GM19463 (cell line): ENCODE results near the gene RITA1.
A peak's percentile ranks its signal among the peaks of the same experiment; 100 is the strongest.

ENCODE experiments used
- ATAC-seq: cut with Tn5 transposase; IDR thresholded peaks from one replicate; pipeline ENCODE4 v1.9.1; 2021; ENCODE audit warnings: mild to moderate bottlenecking, moderate library complexity; ENCODE audit not compliant: unreplicated experiment

RITA1 gene

DNA sequence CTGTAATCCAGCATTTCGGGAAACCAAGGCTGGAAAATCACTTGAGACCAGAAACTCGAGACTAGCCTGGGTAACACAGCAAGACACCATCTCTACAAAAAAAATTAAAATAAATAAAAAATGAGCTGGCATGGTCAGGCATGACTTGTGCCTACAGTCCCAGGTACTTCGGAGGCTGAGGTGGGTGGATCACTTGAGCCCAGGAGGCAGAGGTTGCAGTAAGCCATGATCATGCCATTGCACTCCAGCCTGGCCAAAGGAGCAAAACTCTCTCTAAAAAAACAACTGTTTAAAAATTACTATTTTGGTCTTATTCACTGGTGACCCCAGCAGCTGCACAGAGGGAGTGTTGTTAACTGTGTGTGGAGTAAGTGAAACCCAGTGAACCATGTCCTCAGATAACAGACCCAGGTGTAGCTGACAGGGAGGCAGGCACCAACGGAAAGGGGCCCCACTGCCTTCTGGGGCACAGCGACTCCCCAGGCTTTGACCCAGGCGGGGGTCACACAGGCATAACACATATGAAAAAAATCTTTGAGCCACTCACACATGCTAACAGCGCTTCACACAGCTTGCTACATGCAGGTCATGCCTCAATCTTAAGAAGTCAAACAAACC is 12.3 kb upstream of the RITA1 start:
- peak; percentile 84 for ATAC-seq

DNA sequence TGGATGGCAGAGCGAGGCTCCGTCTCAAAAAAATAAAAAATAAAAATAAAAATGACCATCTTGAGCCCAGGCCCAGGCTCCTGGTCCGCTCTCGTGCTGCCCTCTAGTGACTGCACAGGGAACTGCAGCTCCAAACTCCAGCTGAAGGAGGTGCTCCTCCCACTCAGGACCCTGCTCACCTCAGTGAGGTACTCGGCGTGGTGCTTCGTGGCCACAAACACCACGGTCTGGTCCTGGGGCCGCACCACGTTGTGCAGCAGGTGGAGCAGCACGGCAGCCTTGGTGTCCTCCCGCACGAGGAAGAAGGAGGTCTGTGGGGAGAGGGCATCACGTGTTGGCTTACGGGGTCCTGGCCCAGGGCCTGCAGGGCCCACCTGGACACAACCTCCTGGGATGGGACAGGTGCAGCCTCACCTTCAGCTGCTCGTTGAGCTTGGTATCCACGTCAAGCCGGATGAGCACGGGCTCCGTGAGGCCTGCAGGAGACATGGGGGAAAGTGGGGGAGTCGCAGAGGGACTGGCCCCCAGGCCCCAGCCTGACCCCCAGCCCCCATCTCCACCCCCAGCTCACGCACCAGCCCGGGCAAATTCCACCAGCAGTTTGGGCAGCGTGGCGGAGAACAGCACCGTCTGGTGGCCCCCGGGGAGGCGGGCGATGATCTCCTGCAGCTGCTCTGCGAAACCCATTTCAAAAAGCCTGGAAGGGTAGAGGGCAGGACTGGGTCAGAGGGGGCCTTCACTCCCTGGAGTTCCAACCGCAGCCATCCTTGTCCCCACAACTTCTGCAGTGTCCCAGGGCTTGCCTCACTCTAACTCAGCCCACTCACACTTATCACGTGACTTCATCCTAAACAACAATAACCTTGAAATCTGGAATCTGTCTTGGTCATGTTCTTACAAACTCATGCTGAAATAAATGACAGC is 10.8 kb upstream of the RITA1 start:
- ATAC-seq = no peak

DNA sequence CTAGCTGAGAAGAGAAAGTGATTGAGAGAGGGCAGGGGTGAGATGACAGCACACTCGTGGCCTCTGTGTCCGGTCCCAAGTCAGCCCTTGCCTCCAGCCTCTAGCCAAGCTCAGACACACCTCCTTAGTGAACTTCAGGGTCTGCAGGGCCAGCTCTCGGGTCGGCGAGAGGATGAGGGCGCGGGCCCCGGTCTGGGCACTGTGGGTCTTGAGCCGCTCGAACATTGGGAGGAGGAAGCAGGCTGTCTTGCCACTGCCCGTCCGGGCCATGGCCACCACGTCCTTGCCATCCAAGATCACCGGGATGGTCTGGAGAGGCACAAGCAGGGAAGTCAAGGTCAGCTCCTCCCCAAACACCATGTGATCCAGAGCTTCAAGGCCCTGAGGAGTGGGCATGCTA is 6.5 kb upstream of the RITA1 start:
- ATAC-seq = no peak

DNA sequence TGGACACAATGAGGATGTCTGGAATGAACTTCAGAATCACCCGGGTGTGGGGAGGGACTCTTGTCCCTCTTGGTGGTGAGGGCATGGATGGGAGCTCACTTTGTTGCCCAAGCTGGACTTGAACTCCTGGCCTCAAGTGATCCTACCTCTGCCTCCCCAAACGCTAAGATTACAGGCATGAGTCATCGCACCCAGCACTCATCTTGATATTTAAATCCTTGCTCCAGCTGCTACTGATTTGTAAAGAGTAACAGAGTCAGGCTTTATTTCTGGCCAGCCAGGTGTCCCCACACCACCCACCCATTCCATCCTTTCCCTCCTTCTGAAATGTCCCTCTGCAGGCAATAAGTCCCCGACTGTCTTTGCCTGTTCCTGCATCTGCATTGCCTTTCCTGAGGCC is 5.2 kb upstream of the RITA1 start:
- ATAC-seq = no peak

DNA sequence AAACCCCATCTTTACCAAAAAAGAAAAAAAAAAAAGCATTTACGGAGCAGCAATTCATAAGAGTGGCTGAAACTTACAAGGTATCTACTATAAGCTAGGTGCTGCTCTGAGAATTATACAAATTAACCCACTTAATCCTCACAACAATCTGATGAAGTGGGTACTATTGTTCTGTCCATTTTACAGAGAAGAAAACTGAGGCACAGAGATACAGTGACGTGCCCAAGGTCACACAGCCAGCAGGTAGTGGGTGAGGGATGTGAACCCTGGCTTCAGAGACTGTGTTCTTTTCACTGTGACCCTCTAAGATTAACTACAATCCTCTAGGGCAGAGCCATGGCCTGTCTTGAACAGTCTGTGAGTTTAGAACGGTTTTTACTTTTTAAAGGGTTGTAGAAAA is 3.5 kb upstream of the RITA1 start:
- ATAC-seq = no peak

DNA sequence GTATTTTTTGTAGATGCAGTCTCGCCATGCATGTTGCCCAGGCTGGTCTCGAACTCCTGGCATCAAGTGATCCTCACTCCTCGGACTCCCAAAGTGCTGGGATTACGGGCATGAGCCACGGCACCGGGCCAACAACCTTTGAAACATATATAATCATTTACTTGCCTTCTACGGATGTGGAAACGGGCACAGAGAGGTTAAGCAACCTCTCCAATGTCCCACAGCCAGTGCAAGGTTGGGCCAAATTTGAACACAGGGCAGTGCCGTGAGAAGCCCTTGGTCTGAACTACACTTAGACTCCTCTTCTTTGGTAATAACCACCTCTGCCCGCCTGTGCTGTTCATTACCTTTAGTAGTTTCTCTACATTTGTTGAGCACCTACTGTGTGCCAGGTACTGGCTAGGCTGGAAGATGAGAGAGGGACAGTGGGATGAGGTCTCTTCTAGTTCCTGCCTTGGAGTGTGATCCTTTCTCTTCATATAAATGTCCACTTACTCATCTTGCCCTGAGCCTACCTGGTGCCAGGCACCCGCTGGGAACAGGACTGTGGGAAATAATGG is 2.4 kb upstream of the RITA1 start:
- ATAC-seq = no peak

DNA sequence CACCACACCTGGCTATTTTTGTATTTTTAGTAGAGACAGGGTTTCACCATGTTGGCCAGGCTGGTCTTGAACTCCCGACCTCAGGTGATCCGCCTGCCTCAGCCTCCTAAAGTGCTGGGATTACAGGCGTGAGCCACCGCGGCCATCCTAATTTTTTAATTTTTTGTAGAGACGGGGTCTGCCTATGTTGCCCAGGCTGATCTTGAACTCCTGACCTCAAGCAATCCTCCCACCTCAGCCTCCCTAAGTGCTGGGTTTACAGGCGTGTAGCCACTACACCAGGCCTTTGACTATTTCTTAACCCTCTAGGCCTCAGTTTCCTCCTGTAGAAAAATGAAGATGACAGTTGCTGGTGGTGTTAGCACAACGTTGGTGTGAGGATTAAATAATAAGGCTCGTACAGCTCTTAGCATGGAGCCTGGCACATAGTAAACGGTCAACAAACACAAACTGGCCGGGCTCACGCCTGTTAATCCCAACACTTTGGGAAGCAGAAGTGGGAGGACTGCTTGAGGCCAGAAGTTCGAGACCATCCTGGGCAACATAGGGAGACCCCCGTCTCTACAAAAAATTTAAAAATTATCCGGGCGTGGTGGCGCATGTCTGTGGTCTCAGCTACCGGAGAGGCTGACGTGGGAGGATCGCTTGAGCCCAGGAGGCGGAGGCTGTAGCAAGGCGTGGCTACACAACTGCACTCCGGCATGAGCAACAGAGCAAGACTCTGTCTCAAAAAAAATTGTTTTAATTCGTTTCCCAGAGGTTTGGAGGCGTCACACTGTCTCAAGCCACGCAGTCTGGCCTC is 1.2 kb upstream of the RITA1 start:
- ATAC-seq = peak; percentile 49

DNA sequence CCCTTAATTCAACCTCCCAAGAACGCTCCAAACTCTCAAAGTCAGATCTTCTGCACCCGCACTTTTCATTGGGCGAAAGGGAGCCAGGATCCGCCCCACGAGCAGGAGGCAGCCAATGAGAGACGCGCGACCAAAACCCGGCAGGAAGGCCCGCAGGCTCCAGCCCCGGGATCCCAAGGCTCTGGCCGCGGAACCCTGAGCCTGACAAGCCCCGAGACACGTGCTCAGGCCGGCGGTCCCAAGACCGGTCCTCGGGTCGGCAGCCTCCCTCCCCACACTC is 681 bp upstream of the RITA1 start:
- ATAC-seq = peak; percentile 74

DNA sequence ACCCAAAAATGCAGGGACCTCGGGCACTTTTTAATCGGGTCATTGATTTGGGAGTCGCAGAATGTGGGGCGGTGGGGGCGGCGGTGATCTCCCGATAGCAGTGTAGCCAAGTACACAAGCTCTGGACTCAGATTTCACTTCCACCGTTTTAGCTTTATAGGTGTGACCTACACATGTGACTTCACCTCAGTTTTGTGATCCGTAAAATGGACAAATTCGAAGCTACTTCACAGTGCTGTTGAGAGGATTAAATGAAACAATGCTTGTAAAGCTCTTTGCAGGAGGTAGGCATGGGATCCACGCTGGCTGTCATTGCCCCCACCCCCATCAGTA is 478 bp downstream of the RITA1 start:
- ATAC-seq = no peak

DNA sequence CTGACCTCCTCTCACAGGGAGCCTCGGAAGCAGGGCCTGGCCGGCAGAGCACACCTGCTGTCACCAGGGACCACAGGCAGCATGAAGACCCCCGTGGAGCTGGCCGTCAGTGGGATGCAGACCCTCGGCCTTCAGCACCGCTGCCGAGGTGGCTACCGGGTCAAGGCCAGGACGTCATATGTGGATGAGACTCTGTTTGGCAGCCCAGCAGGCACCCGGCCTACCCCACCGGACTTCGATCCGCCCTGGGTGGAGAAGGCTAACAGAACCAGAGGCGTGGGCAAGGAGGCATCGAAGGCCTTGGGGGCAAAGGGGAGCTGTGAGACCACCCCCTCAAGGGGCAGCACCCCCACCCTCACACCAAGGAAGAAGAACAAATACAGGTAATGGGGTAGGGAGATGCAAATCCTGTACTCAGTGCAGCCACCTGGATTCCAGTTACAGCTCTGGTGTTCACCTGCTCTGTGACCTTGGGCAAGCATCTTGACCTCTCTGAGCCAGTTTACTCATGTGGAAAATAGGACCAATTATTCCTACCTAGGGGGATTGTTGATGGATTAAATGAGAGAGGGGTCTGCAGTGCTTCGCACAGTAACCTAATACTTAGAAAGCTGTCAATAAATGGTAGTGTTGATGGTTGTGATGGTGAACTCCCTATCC is 1.3 kb downstream of the RITA1 start:
- no peak for ATAC-seq

DNA sequence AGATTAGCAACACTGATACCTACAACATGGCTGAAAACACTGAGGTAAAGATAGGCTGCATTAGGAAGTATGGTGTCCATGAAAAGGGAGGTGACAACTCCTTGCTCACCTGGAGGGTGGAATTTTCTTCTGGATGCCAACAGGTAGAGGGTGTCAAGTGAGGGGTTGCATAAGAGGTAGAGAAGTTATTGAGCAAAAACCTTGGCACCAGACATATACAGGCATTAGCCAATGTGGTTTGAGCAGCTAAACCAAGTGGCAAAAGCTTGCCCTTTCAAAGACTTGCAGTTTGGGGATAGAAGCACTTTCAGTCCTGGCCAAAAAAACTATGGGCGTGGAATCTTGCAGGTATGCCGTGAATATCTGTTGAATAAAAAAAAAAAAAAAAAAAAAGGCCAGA is 3.8 kb downstream of the RITA1 start:
- no peak for ATAC-seq

DNA sequence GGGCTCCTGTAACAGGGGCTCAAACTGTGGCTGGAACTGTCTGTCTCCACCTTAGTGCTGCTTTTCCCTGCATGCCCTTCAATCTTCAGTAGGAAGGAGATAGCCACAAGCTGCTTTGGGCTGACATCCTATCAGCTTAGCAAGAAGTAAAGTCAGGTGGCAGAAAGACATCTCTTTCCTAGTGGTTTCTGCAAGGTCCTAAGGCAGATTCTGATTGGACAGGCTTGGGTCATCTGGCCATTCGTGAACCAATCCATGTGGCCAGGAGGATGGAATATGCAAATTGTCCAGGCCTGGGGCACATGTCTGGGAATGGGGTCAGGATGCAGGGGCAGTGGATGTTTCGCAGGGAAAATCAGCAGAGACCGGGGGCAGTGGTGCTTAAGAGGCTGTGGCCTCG is 5.2 kb downstream of the RITA1 start:
- no peak for ATAC-seq

DNA sequence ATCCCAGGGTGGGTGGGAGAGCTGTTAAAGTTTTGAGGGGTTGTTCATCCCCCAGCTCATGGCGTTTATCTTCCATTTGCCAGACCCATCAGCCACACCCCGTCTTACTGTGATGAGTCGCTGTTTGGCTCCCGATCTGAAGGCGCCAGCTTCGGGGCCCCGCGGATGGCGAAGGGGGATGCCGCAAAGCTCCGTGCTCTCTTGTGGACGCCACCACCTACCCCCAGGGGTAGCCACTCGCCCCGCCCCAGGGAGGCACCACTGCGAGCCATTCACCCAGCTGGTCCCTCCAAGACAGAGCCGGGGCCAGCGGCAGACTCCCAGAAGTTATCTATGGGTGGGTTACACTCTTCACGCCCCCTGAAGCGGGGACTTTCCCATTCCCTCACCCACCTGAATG is 5.7 kb downstream of the RITA1 start:
- no peak for ATAC-seq

DNA sequence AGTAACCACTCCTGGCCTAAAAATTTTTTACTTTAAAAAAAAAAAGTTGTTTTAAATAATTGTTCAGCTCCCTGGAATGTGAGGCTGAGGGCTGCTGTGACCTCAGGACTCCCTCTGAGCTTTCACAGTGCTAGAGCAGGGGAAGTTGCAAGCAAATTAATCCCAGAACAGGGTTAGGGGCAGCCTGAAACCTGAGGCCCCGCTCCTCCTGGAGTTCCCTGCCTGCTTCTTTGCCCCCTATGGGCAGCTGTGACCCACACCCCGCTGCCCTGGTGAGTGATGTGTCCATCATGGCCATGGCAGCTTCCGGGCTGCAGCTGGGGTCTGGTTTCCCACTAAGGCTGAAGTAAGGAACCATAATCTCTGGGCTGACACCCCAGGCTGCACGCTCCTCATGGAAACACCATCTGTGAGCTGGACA is 9.5 kb downstream of the RITA1 start:
- ATAC-seq = no peak

DNA sequence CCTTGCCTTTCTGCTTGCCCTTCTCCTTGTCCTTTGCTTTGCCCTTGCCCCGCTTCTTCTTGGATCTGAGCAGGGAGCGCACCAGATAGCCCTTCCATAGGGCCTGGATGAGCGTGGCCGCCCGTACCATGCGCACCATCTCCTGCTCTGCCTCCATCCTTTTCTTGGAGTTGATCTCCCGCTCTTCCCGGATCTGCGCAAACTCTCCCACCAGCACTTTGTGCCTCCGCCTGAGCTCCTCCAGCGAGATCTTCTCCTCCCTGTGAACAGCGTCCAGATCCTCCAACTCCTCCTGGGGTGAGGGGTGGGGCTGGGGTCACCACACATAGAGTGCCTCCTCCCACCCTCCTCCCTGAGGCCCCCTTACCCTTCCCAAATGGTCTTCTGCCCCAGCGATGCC is 10.1 kb downstream of the RITA1 start:
- ATAC-seq = no peak

DNA sequence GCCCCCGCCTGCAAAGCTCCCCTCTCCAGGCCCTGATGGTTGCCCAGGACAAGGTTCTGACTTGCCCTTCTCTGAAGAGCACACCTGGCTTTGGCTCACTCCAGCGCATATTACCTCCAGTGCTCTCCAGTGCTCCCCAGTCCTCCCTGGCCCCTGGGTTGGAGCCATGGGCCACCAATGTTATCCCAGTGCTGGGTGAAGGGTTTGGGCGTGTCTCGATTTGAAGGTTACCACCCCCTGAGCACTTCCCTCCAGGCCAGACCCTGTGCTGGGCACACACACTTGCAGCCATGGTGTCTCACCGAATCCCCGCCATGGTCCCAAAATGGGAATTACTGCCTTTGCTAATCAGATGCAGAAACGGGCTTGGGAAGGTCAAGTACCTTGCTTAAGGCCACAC is 11.1 kb downstream of the RITA1 start:
- no peak for ATAC-seq

DNA sequence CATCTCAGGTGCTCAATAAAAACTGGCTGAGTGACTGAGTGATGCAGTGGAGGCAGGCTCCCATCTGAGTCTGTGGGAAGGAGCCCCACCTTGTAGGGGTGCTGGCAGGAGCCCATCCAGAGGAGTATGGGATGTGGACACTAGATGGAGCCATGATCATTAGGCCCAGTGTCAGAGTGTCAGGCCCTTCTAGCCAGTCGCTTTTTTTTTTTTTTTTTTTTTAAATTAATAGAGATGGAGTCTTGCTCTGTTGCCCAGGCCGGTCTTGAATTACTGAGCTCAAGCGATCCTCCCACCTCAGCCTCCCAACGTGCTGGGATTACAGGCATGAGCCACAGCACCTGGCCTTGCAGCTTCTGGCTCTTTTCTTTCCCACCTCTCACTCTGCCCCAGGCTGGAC is 11.5 kb downstream of the RITA1 start:
- ATAC-seq = peak; percentile 76

DNA sequence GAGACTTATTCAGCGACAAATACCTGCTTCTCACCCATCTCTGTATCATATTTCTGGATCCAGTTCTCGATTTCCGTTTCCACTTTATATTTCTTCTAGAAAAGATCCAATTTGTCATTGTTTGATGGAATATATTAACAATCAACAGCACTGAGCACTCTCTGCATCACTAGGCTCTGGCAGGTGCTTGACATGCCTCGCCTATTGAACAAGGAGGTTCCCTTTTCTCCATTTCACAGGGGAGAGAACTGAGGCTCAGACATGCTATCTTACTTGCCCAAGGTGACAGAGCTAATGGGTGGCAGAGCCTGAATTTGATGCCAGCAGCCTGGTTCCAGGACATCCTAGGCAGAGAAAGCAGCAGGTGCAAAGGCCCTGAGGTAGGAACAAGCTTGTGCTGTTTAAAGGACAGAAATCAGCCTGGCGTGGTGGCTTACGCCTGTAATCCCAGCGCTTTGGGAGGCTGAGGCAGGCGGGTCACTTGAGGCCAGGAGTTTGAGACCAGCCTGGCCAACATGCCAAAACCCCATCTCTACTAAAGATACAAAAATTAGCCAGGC is 12.1 kb downstream of the RITA1 start:
- no peak for ATAC-seq

DNA sequence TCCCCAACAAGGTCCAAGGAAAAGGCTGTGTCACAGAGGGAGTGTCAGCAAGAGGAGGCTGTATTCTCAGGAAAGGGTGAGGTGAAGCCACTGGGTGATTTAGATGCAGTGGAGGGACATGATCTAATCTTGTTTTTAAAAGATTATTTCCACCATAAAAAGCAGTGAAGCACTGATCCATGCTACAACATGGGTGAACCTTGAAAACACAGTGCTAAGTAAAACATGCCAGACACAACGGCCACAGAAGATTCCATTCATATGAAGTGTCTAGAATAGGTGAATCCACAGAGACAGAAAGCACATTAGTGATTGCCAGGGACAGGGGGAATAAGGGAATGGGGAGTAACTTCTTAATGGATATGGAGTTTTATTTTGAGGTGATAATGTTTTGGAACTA is 12.8 kb downstream of the RITA1 start:
- ATAC-seq = no peak

DNA sequence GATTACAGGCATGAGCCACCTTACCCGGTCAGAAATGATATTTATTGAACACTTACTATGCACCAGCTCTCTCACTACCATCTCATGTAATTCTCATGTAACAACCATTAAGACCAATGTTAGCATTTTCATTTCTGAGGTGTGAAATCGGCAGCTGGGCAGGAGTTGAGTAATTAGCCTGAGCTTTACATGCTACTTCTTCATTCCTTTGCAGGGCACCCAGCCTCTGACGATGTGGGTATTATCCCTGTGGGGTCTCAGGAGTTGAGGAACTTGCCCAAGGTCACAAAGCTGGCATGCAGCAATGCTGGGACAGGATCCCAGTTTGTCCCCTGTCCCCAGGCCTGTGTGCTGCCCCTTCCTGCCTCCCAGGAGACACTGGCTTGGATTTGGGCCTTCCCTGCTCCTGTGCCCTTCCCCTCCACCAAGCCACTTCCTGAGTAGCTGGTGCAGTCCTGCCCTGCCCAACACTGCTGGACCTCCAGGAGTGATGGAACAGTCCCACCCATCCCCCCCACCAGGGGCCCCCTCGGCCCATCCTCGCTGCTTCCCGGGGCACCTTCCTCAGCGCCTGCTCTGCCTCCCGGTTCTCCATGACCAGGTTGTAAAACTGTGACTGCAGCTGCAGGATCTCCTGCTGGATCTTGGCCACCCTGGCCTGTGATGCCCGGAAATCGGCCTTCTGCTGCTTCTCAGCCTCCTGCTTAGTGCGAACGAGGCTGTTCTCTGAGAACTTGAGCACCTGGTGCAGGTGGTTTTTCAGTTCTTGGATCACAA is 14.7 kb downstream of the RITA1 start:
- no peak for ATAC-seq
